NCI-H460 (cell line): ENCODE measurements around the gene GFRA1. TPM values are rescaled to one million over a fixed set of nuclear protein-coding genes. Genes with fewer than 3 reads are reported as not detected.
"Not testable (repeated sequence)": the region's sequence is repeated elsewhere in the genome, so short reads cannot be mapped to it uniquely, and the experiment has no call there.

ENCODE experiments used
- DNase-seq: peaks from one replicate; pipeline ENCODE4 v3.0.0-alpha.2; 2016; ENCODE audit warnings: low read depth; ENCODE audit errors: extremely low read depth
- total RNA-seq: library from RNA; depleted of rRNA; stranded (reverse); fragments of >200 nt; shearing (Covaris generic); gene quantifications from 2 replicates; pipeline ENCODE4 v1.2.3, GENCODE V29; 2014

GFRA1 gene
- total RNA-seq, 1 experiment from 2014 or later = 0.69 TPM

- DNase-seq = not testable (repeated sequence)
These were observed 107.1 kb downstream of the GFRA1 start for GRCh38 chr10:116165941-116166340.

GRCh38 chr10:116164291-116164690 is 108.7 kb downstream of the GFRA1 start:
- no peak for DNase-seq

GRCh38 chr10:116163333-116164131 is 109.5 kb downstream of the GFRA1 start:
- no peak for DNase-seq

GRCh38 chr10:116162851-116163250 is 110.2 kb downstream of the GFRA1 start:
- DNase-seq = no peak

GRCh38 chr10:116160271-116160670 is 112.7 kb downstream of the GFRA1 start:
- DNase-seq = no peak

GRCh38 chr10:116159197-116159596 is 113.8 kb downstream of the GFRA1 start:
- no peak for DNase-seq

GRCh38 chr10:116158036-116158435 is 115.0 kb downstream of the GFRA1 start:
- no peak for DNase-seq

GRCh38 chr10:116157485-116157884 is 115.5 kb downstream of the GFRA1 start:
- no peak for DNase-seq

- no peak for DNase-seq
These were observed 116.2 kb downstream of the GFRA1 start for GRCh38 chr10:116156819-116157218.

GRCh38 chr10:116155191-116155590 is 117.8 kb downstream of the GFRA1 start:
- no peak for DNase-seq

GRCh38 chr10:116154651-116155050 is 118.4 kb downstream of the GFRA1 start:
- no peak for DNase-seq

GRCh38 chr10:116151076-116151475 is 121.9 kb downstream of the GFRA1 start:
- DNase-seq = no peak

- DNase-seq = no peak
These were observed 122.4 kb downstream of the GFRA1 start for GRCh38 chr10:116150606-116151005.

GRCh38 chr10:116147147-116147905 is 125.7 kb downstream of the GFRA1 start:
- DNase-seq = no peak

GRCh38 chr10:116146372-116147140 is 126.5 kb downstream of the GFRA1 start:
- no peak for DNase-seq

GRCh38 chr10:116143673-116144222 is 129.3 kb downstream of the GFRA1 start:
- DNase-seq = no peak

- DNase-seq = no peak
These were observed 131.2 kb downstream of the GFRA1 start for GRCh38 chr10:116141855-116142254.

- DNase-seq = no peak
These were observed 131.8 kb downstream of the GFRA1 start for GRCh38 chr10:116141246-116141645.

- DNase-seq = no peak
These were observed 133.1 kb downstream of the GFRA1 start for GRCh38 chr10:116139886-116140285.

GRCh38 chr10:116138897-116139296 is 134.1 kb downstream of the GFRA1 start:
- DNase-seq = no peak

GRCh38 chr10:116136261-116136660 is 136.7 kb downstream of the GFRA1 start:
- no peak for DNase-seq
